AG09319 (cell line): ENCODE results near the gene CDK4.
A peak's percentile ranks its signal among the peaks of the same experiment; 100 is the strongest.

ENCODE experiments used
- DNase-seq: peaks from one replicate; pipeline ENCODE4 v3.0.0-alpha.2; 2010; ENCODE audit warnings: low read depth; ENCODE audit errors: extremely low read depth
- TF ChIP-seq, protein P1 (sequence below): IDR thresholded peaks from 2 replicates; pipeline ENCODE4 v1.5.1; 2011; ENCODE audit warnings: low read depth, mild to moderate bottlenecking, inconsistent platforms, low read length, moderate library complexity

The CDK4 gene

DNA sequence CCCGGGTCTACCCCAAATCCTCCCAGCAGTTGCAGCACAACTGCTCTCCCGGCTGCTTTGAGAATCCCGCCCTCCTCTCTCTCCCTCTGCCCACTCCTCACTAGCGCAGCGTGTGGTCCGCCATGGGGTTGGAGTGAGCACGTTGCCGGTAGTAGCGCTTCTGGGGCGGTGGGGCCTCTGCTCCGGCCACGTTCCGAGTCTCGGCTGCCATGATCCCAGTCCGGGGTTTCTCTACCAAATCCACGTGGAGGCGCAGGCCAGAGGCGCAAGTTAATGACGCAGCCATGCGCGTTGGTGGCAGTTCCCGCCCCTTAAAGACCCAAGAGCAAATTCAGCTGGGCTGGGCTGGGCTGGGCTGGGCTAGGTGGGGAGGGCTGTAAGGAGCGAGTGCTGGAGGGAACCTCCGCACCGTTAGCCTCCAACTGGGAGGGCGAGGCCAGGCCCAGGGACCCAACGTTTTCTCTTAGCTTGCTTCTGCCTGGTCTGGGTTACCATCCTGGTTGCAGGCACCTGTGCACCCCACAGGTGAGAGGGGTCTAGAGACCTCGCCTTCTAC lies 19.8 kb upstream of the CDK4 start, which contains the start of gene METTL1:
Gene METTL1, minus strand, starts transcription at position 233 of the 556 bp plus-strand sequence. Its CDS starts 22 bp downstream, at position 211.
- TF ChIP-seq, protein P1, sequence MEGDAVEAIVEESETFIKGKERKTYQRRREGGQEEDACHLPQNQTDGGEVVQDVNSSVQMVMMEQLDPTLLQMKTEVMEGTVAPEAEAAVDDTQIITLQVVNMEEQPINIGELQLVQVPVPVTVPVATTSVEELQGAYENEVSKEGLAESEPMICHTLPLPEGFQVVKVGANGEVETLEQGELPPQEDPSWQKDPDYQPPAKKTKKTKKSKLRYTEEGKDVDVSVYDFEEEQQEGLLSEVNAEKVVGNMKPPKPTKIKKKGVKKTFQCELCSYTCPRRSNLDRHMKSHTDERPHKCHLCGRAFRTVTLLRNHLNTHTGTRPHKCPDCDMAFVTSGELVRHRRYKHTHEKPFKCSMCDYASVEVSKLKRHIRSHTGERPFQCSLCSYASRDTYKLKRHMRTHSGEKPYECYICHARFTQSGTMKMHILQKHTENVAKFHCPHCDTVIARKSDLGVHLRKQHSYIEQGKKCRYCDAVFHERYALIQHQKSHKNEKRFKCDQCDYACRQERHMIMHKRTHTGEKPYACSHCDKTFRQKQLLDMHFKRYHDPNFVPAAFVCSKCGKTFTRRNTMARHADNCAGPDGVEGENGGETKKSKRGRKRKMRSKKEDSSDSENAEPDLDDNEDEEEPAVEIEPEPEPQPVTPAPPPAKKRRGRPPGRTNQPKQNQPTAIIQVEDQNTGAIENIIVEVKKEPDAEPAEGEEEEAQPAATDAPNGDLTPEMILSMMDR = no peak
- peak; percentile 81 for DNase-seq

DNA sequence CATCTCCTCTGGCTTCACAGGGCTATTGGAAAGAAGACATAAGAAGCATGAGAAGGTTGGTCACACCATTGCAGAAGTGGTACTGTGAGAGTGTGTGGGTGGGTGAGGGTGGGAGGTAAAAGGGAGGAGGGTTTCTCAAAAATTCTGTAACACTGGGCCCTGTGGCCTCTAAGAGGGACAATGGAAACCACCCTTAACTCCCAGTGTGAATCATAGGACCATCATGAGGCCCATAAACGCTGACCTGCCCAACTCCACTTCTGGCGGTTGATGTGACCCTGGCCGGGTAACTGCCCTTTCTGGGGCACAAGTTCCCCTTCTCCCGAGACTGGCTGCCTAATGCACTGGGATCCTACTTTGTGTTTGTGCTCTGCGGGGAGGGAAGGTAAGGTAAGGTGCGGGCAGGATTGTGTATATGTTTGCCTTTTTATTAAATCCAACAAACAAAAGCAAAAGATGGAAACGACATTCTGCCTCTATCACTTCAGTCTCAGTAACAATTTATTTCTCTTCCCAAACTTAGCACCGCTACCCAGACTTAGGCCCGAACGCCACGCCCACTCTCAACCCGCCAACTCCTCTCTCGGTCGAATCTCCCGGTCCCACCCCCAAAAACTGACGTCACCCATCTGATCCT lies 19.2 kb upstream of the CDK4 start:
- peak; percentile 61 for DNase-seq
- TF ChIP-seq, protein P1 = no peak

DNA sequence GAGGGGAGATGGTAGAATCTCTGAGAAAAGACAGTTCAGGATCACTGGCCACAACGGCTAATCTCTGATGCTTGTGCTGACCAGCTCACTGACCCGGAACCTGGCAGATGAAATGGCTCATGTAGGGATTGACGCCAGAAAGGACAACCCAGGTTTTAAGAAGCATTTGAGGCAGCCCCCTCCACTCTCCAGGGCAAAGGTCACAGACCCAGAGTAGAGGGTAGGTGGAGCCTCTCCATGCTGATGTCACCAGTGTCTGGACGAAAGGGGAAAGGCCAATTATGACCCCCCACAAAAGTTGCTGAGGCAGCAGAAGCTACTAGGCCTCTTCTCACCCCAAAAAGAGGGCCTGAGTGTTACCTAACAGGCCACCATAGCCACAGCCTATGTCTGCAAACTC lies 18.6 kb upstream of the CDK4 start:
- DNase-seq = no peak

DNA sequence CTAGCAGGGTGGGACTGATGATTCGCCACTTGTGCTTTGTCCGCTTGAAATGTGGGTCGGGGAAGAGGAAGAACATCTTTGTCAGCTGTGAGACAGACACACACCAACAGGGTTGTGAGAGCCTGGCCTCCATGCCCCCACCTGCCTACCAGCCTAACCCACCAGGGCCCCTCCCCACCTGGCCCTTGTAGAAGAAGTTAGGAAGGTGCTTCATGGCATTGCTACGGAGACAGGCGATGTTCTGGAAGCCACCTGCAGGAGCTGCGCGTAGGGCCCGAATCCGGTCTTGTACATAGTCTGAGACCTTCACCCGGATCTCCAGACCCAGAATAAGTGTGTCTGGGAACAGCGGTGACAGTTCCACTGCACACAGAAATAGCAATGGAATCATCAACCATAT lies 17.5 kb upstream of the CDK4 start:
- TF ChIP-seq, protein P1 = no peak
- DNase-seq = no peak

More for the DNA sequence above, 18.6 kb upstream of the CDK4 start:
- TF ChIP-seq, protein P1 = no peak

DNA sequence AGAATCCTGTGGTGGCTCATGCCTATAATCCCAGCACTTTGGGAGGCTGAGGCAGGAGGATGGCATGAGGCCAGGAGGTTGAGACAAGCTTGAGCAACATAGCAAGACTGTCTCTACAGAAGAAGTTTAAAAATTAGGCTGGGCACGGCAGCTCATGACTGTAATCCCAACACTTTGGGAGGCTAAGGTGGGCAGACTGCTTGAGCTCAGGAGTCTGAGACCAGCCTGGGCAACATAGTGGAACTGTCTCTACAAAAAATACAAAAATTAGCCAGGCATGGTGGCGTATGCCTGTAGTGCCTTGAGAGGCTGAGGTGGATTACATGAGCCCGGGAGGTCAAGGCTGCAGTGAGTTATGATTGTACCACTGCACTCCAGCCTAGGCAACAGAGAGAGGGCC lies 15.8 kb upstream of the CDK4 start:
- no peak for DNase-seq
- TF ChIP-seq, protein P1 = no peak

DNA sequence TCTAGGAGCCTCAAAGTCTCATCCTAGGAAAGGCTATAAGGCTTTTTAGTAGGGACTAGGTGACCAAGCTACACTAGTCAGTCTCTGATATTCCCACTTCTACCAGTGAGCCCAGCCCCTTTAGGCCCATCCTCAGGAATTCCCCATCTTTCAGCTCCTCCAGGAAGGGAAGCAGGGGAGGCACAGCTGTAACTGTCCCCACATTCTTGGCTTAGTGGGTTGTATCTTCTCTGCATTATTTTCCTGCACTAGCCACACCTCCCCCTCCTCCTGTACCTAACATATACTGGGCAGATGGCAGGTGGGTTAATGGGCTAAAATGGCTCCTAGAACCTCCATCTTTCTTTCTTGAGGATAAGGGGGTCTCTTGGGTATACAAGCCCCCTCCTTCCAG lies 15.2 kb upstream of the CDK4 start:
- TF ChIP-seq, protein P1 = no peak
- no peak for DNase-seq

DNA sequence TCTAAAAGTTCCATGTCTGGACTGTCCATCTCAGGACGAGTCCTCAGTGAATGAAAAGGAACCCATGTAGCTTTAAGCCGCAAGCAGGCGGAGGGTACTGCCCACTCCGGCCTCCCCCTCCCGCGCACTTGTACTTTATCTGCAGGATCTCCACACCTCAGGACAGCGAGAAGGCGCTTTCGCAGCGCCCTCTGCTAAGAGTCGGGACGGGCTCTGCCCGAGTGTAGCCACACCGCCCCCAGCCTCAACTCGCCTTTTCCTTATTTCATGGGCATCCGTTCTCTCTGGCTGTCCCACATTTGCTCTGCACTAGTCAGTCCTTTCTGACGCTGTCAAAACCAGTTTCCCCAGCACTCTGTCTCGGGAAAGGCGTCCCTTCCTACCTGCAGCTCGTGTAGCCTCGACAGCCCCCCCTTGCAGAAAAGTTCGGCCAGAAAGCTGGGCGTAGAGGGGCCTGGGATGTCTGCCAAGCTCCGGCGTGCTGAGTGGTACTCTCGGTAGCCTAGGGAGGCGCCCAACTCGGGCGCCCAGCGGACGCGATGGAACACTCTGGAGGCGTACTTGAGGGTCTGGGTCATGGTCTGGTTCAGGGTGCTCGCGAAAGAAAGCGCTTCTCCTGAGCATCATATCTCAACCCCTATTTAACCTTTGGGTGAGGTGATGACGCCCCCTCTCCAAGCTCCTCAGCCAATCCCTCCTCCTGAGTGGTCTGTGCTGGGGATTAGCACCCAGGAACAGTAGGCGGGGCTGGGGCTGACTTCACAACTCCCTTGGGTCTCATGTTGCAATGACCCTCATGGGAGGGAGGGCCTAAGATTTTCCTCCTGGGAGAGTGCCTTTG lies 14.6 kb upstream of the CDK4 start, which contains the start of gene CYP27B1:
Gene CYP27B1, minus strand, starts transcription at position 615 of the 841 bp plus-strand sequence. Its CDS starts 37 bp downstream, at position 578.
- no peak for DNase-seq

More for the DNA sequence above, 14.6 kb upstream of the CDK4 start, which contains the start of gene CYP27B1:
- TF ChIP-seq, protein P1 = no peak; the same call in 1 of the 2 replicates
